ENCODE results near the gene PCP4.

DNA sequence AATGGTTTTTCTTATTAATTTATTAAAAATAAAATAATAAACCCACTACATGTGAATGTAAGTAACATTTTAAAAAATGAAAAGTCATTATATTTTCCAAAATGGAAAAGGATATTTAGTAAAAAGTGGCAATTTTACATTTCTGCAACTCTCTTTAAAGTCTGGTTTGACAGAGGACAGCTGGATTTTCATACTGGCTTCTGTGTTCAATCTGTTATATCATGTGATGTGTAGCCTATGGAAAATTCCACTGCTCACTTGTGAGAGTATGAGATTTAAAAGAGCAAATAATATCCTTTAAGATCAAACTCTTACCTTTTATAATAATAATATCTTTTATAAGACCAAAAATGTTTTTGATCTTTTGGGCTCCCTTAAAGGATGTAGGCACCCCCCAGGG, 33.7 kb downstream of the PCP4 start:
- TF ChIP-seq, protein P1, sequence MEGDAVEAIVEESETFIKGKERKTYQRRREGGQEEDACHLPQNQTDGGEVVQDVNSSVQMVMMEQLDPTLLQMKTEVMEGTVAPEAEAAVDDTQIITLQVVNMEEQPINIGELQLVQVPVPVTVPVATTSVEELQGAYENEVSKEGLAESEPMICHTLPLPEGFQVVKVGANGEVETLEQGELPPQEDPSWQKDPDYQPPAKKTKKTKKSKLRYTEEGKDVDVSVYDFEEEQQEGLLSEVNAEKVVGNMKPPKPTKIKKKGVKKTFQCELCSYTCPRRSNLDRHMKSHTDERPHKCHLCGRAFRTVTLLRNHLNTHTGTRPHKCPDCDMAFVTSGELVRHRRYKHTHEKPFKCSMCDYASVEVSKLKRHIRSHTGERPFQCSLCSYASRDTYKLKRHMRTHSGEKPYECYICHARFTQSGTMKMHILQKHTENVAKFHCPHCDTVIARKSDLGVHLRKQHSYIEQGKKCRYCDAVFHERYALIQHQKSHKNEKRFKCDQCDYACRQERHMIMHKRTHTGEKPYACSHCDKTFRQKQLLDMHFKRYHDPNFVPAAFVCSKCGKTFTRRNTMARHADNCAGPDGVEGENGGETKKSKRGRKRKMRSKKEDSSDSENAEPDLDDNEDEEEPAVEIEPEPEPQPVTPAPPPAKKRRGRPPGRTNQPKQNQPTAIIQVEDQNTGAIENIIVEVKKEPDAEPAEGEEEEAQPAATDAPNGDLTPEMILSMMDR (conservative IDR thresholded peaks at IDR 0.05 in 1 of 2, IDR thresholded peaks at IDR 0.05 in 1 of 2; ENCODE audit: extremely low read depth in 1 of 2, insufficient read depth in 1 of 2, low read depth in 1 of 2, low read length in 2 of 2): no peak
- no peak for TF ChIP-seq EZH2 (IDR thresholded peaks at IDR 0.05; ENCODE audit: borderline replicate concordance, low read length)
